ENCODE measurements around the gene PMF1.
A peak's percentile ranks its signal among the peaks of the same experiment; 100 is the strongest.

PMF1 gene

GRCh38 chr1:156246241-156246780 lies 33.5 kb downstream of the PMF1 start:
- Histone ChIP-seq H3K27ac (no peak overlapping the region), H3K9ac (no peak overlapping the region), H3K36me3 (ENCODE audit: control insufficient read depth, insufficient read depth, low read length) (no peaks in the 10 kb centered on the region), H3K9me3 (ENCODE audit: control insufficient read depth, low read length) (no peaks in the 10 kb centered on the region), H3K79me2 (no peaks in the 10 kb centered on the region), H3K4me2 (ENCODE audit: low read length) (peak overlapping the region; percentile 51), H2AFZ (no peak overlapping the region), H3K27me3 (ENCODE audit: control insufficient read depth, insufficient read depth, low read length) (no peaks in the 10 kb centered on the region), H3K4me1 (peaks cover 1% of the 10 kb centered on the region), H3K4me3 (ENCODE audit: low read depth, low read length) (no peak overlapping the region)
- TF ChIP-seq CTCF (IDR thresholded peaks at IDR 0.05) = no peak

- H3K4me1 ChIP-seq = peaks cover 4% of the 10 kb centered on the region
- no peak for TF ChIP-seq CTCF (IDR thresholded peaks at IDR 0.05)
- no peak overlapping the region for H3K9ac ChIP-seq
- H3K4me2 ChIP-seq (ENCODE audit: low read length) = no peak overlapping the region
- no peaks in the 10 kb centered on the region for H3K36me3 ChIP-seq (ENCODE audit: control insufficient read depth, insufficient read depth, low read length)
- H3K79me2 ChIP-seq = no peaks in the 10 kb centered on the region
- no peak overlapping the region for H3K4me3 ChIP-seq (ENCODE audit: low read depth, low read length)
- no peak overlapping the region for H2AFZ ChIP-seq
- no peaks in the 10 kb centered on the region for H3K9me3 ChIP-seq (ENCODE audit: control insufficient read depth, low read length)
- no peak overlapping the region for H3K27ac ChIP-seq
- no peaks in the 10 kb centered on the region for H3K27me3 ChIP-seq (ENCODE audit: control insufficient read depth, insufficient read depth, low read length)
These were observed 34.1 kb downstream of the PMF1 start for GRCh38 chr1:156246781-156247459.

- H3K36me3 ChIP-seq (ENCODE audit: control insufficient read depth, insufficient read depth, low read length) = no peaks in the 10 kb centered on the region
- H3K4me3 ChIP-seq (ENCODE audit: low read depth, low read length) = no peak within 1 kb of the TSS
- no peak for TF ChIP-seq CTCF (IDR thresholded peaks at IDR 0.05)
- H2AFZ ChIP-seq = no peak within 1 kb of the TSS
- H3K9ac ChIP-seq = no peak within 1 kb of the TSS
- no peak within 1 kb of the TSS for H3K4me2 ChIP-seq (ENCODE audit: low read length)
- H3K27me3 ChIP-seq (ENCODE audit: control insufficient read depth, insufficient read depth, low read length) = no peaks in the 10 kb centered on the region
- H3K4me1 ChIP-seq = peaks cover 11% of the 10 kb centered on the region
- no peaks in the 10 kb centered on the region for H3K9me3 ChIP-seq (ENCODE audit: control insufficient read depth, low read length)
- H3K79me2 ChIP-seq = no peaks in the 10 kb centered on the region
- no peak within 1 kb of the TSS for H3K27ac ChIP-seq
These were observed 34.9 kb downstream of the PMF1 start, which contains the start of gene PAQR6 for GRCh38 chr1:156247460-156248322. Gene PAQR6, minus strand, starts transcription at chr1:156248056. Its CDS starts 1,325 bp downstream, at chr1:156246731.

- peaks cover 13% of the 10 kb centered on the region for H3K4me1 ChIP-seq
- no peak for TF ChIP-seq CTCF (IDR thresholded peaks at IDR 0.05)
- no peaks in the 10 kb centered on the region for H3K79me2 ChIP-seq
- H3K4me3 ChIP-seq (ENCODE audit: low read depth, low read length) = no peak overlapping the region
- H3K9ac ChIP-seq = no peak overlapping the region
- H3K27ac ChIP-seq = no peak overlapping the region
- no peaks in the 10 kb centered on the region for H3K27me3 ChIP-seq (ENCODE audit: control insufficient read depth, insufficient read depth, low read length)
- no peaks in the 10 kb centered on the region for H3K36me3 ChIP-seq (ENCODE audit: control insufficient read depth, insufficient read depth, low read length)
- no peak overlapping the region for H3K4me2 ChIP-seq (ENCODE audit: low read length)
- H2AFZ ChIP-seq = no peak overlapping the region
- H3K9me3 ChIP-seq (ENCODE audit: control insufficient read depth, low read length) = no peaks in the 10 kb centered on the region
These were observed 35.5 kb downstream of the PMF1 start for GRCh38 chr1:156248323-156248683.

All from parathyroid adenoma (tissue), 2 donors.